SK-N-SH treated with all-trans-retinoic acid at 6 μM for 48 hours (cell line): Measurements from ENCODE around the gene LIMS4.
"Not testable (repeated sequence)": the region's sequence is repeated elsewhere in the genome, so short reads cannot be mapped to it uniquely, and the experiment has no call there.

Experiments
- ARNTL ChIP-seq: fragments of 450-650 bp; formaldehyde crosslinking; IDR thresholded peaks from 2 replicates; pipeline ENCODE4 v1.5.0; 2020; ENCODE audit warnings: low read depth, mild to moderate bottlenecking, moderate library complexity, borderline replicate concordance
- CREB5 ChIP-seq: fragments of 250-450 bp; sonication (Bioruptor Pico); IDR thresholded peaks from 2 replicates; pipeline ENCODE4 v1.5.1; 2020; ENCODE audit warnings: low read depth, mild to moderate bottlenecking, moderate library complexity
- CSRNP3 ChIP-seq: fragments of 250-450 bp; sonication (Bioruptor Pico); IDR thresholded peaks from 2 replicates; pipeline ENCODE4 v1.5.1; 2021; ENCODE audit warnings: mild to moderate bottlenecking, moderate library complexity
- PPARA ChIP-seq: fragments of 250-450 bp; sonication (Bioruptor Pico); IDR thresholded peaks from 2 replicates; pipeline ENCODE4 v1.5.0; 2020; ENCODE audit warnings: mild to moderate bottlenecking, borderline replicate concordance
- ZC3H10 ChIP-seq: fragments of 250-450 bp; sonication (Bioruptor Pico); IDR thresholded peaks from 2 replicates; pipeline ENCODE4 v1.5.1; 2021; ENCODE audit warnings: mild to moderate bottlenecking, moderate library complexity
- ZFP3 ChIP-seq: fragments of 250-450 bp; sonication (Bioruptor Pico); IDR thresholded peaks from 2 replicates; pipeline ENCODE4 v1.5.0; 2020; ENCODE audit warnings: mild to moderate bottlenecking, moderate library complexity
- ZNF8 ChIP-seq: fragments of 450-650 bp; formaldehyde crosslinking; IDR thresholded peaks from 2 replicates; pipeline ENCODE4 v1.5.0; 2020; ENCODE audit warnings: mild to moderate bottlenecking, moderate library complexity

GRCh38 chr2:110488991-110489390, 16.4 kb upstream of the LIMS4 start:
- not testable (repeated sequence) for TF ChIP-seq ZFP3; CREB5 (CRISPR knock-in tag); CSRNP3 (CRISPR knock-in tag); PPARA (CRISPR knock-in tag); ZNF8 (CRISPR knock-in tag); ZC3H10 (CRISPR knock-in tag); ARNTL
